Stimulated activated CD4-positive, alpha-beta T cell treated with anti-CD3 and anti-CD28 coated beads, Interleukin-2, amount 100 ng/mL, for 48 hours (primary cell): ENCODE data around the gene RPH3AL.
"Not testable (repeated sequence)": the region's sequence is repeated elsewhere in the genome, so short reads cannot be mapped to it uniquely, and the experiment has no call there.

Experiments used
- DNase-seq, 2 donors: peaks; one replicate each; pipeline ENCODE4 v3.0.0-alpha.2; 2020

Gene RPH3AL

DNA sequence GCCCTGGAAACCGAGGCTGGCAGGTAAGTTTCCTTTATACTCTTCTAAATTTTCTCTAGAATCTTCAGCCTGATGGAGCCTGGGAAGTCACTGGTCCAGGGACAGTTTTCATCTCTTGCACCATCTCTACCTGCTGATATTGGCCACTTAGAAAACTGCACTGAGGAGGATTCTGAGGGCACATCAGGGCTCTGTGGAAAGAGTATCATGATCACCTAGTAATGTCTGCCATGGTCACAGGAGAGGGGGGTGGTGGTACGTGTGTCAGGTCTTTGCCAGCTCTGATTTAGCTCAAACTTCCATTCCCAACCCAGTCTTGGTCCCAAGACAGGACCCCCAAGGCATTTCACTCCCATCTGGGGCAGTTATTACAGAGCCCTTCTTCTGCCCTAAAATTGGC, 136.0 kb downstream of the RPH3AL start:
- no peak for DNase-seq

DNA sequence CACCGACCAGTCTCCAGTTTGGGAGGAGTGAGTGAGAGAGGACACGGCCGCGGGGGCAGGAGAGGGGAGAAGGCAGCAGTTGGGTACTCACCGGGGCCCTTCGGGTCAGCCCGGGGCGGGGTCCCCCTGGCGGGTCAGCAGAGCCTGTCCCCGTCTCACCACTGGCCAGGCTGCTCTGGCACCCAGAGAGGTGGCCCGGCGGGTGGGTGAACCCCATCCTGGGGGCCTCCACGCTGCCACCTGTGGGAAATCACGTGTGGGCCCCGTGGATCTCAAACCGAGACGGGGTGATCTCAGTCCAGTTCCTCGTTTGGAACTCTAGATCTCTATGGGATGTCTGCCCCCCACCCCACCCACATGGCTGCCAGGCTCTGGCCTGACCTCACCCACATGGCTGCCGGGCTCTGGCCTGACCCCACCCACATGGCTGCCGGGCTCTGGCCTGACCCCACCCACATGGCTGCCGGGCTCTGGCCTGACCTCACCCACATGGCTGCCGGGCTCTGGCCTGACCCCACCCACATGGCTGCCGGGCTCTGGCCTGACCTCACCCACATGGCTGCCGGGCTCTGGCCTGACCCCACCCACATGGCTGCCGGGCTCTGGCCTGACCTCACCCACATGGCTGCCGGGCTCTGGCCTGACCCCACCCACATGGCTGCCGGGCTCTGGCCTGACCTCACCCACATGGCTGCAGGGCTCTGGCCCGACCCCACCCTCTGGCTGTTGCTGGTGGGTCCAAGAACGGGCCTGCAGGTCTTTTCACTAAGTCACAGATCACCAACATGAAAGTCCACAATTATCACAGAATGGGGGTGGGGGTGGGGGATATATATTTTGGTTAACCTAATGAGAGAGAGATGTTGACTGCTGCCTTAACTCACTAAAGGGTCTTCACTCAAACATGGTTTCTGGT, 136.8 kb downstream of the RPH3AL start:
- DNase-seq = not testable (repeated sequence)

DNA sequence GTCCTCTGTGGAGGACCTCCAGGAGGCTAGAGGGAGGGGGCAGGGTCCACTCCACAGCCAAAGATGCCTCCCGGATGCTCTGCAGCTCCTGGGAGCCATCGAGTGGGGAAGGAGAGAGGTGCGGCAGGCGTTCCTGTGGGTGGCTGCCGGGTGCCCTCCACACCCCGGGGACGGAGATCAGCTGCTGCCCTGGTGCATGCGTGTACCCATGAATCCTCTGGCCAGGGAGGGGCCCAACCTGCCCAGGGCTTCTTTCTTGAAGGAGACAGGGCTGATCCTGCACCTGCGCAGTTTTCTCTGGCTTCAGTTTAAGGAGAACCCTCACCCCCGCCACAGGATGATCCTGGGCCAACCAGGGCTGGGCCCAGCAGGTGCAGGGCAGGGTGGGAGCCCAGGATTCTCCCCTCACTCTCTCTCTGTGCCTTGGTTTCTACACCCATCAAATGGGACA, 137.7 kb downstream of the RPH3AL start:
- no peak for DNase-seq

DNA sequence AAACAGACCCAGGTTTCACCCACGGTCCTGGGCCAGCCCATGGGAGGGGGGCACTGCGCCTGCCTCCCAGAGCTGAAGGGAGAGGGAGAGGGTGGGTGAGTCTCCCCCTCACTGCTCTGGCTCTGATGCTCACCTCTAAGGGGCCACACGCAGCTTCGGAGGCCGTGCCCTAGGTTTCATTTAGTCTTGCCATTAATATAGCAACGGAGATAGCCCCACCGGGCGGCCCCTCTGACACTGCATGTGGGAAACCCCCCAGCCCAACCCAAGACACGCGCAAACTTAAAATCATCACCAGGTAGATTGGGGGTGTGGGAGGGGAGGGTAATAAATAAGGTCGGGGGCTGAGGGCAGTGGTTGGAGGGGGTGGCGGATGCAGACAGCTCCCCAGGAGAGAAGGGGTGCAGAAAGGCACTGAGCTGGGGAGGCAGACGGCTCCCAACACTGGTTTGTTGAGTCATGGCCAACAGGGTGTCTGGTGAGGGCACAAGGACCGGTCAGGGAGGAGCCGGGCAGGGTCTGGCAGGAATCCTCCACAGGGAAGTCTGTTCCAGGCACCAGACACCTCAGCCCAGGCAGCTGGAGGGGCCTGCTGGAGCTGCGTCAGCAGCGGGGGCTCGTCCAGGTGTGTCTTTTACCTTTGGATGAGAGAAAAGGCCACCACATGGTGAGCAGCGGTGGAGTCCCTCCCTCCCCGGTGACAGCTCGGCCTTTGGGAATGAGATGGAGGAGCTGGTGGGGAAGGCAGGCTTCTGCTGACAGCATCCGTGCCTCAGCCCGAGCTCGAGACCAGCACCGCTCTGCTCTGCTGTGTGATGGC, 139.1 kb downstream of the RPH3AL start:
- DNase-seq = no peak

DNA sequence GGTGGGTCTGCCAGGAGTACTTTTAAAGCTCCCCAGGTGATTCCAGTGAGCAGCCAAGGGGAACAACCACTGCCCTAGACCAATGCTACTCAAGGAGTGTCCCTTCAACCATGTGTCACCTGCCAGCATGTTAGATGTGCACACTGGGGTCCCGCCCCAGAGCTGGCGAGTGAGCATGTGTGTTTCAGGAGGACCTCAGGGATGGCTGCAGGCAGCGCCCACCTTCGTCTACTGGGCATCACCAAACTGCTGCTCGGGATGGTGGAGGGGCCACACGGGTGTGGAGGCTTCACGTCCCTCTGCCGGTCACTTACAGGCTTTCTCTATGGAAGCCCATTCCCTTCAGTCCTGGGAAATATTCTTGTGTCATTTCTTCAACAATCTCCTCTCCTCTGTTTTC, 142.2 kb downstream of the RPH3AL start:
- no peak for DNase-seq

DNA sequence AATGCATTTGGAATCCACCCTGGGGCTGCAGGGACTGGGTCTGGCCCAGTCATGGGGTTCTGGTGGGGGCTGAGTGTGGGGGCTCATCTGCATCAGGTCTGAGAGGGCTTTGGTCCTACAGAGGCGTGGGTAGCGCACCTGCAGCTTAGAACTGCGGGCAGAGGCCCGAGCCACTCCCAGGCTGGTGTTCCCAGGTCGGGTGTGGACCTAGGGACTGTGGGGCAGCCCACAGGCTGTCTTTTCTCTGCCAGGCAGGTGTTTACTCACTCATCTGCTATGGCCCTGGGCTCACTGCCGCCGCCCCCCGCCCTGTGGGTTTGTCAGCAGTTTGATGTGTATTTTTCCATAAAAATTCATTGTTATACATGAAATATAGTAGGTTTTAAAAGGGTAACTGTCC, 144.2 kb downstream of the RPH3AL start:
- no peak for DNase-seq

DNA sequence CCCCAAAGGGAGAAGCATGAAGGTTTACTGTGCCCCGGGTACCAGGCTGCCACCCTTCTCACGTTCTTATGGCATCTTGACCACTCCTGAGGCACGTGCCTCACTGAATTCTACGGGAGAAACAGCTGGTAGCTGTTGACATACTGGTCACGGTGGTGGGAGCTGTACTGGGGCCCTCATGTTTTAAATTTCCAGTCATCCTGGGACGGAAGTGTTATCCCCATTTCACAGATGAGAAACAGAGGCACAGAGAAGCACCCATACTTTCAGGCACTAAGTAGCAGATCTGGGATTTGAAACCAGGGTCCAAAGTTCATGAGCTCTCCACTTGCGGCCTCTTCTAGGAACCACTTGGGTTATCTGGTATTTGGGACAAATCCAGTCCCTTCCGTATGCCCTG, 144.8 kb downstream of the RPH3AL start:
- no peak for DNase-seq

DNA sequence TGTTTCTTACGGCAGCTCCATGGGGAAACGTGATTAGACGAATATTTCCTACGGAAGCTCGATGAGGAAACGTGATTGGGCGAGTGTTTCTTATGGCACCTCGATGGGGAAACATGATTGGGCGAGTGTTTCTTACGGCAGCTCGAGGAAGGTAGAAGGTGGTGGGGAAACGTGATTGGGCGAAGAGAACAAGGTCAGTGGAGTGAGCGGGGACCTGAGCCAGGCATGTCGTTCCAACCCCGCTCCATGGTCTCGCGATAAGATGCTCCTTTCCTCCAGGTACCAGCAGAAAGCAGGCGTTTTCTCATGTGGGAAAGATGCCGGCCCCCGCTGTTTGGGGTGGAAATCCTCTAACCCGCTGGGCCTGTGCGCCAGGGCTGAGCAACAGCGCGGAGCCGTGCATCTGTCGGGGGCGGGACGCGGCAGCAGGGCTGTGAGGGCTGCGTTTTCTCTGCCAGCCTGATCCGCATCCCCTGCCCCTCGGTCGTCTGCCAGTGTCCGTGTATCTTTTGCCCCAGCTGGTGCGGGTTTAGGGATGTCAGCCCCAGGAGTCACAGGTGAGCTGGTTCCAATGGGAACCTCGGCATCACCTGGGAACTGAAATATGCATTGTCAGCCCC, 145.6 kb downstream of the RPH3AL start:
- no peak for DNase-seq

DNA sequence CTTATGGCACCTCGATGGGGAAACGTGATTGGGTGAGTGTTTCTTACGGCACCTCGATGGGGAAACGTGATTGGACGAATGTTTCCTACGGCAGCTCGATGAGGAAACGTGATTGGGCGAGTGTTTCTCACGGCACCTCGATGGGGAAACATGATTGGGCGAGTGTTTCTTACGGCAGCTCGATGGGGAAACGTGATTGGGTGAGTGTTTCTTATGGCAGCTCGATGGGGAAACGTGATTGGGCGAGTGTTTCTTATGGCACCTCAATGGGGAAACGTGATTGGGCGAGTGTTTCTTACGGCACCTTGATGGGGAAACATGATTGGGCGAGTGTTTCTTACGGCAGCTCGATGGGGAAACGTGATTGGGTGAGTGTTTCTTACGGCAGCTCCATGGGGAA, 146.1 kb downstream of the RPH3AL start:
- DNase-seq = not testable (repeated sequence)

DNA sequence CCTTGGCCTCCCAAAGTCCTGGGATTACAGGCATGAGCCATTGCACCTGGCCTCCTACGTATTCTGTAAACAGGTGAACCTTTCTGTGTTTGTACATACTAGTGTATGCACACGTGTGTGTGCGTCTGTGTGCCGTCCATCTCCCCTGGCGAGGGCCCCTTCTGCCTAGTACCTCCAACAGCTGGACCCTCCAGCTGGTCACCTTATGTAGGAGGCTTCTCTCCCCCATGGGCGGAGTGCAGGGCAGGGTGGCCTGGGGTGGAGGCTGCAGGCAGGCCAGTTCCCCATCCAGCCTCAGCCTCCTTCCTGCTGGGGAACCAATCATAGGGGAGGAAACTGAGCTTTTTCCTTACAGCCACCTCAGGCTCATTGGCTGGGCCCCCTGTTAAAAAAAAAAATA, 146.8 kb downstream of the RPH3AL start:
- no peak for DNase-seq

DNA sequence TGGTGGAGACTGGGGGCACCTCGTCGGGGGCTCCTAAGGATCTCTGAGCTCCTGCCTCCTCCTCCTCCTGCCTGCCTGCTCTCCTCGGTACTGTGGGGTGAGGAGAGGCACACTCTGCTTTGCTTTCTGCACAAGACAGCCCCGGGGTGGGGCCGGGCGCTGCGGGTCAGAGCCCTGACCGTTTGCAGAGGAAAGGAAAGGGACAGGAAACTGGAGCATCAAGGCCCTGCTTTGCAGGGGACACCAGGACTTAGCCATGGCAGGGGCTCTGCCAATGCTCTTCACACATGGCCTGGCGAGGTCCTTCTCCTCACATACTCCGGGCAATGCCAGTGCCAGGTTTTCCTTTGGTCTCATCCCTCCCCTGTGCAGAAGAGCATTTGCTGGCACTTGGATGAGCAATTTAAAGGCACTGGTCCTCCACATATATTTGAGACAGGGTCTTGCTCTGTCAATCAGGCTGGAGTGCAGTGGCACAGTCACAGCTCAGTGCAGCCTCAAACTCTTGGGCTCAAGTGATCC, 147.4 kb downstream of the RPH3AL start:
- no peak for DNase-seq

DNA sequence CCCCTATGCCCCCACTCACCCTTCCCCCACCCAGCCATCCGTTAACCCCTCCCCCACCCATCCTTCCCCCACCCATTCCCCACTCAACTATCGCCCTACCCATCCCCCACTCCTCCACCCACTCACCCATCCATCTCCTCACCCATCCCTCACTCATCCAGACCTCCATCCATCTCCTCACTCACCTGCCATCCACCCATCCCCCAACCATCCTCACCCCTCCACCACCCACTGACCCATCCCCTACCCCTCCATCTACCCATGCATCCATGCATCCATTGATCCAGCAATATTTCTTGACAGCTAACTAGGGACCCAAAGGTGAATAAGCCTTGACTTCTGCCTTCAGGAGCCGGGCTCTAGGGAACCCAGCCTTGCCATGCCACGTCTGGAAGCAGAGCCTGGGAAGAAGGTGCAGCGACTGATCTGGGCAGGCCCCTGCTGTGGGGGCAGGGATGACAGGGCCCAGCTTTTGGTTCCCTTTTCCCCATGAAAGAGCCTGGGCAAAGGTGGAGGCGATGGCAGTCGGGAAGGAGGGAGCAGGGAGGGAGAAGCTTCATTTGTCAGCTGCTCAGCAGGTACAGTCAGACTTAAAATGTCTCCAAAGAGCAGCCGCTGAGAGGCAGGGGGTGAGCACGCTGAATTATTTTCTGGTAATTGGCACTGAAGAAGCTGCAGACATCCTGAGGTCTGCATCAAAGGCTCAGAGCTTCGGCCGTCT, 148.0 kb downstream of the RPH3AL start:
- DNase-seq = no peak

DNA sequence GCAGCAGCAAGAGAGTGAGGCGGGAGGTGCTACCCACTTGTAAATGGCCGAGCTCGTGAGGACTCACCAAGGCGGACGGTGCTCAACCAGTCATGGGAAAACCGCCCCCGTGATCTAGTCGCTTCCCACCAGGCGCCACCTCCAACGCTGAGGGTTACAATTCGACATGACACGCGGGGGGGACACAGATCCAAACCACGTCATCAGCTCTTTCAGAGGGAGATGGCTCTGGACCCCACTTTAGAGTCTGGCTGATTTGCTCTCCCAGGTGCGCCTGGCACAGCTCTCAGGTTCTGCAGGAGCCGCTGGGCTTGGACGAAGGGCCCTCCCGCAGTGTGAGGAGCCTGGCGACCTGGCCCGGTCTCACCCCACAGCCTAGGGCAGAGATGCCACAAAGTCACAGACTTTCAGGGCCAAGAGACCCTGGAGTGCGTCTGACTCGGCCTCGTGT, 150.1 kb downstream of the RPH3AL start:
- DNase-seq = no peak

DNA sequence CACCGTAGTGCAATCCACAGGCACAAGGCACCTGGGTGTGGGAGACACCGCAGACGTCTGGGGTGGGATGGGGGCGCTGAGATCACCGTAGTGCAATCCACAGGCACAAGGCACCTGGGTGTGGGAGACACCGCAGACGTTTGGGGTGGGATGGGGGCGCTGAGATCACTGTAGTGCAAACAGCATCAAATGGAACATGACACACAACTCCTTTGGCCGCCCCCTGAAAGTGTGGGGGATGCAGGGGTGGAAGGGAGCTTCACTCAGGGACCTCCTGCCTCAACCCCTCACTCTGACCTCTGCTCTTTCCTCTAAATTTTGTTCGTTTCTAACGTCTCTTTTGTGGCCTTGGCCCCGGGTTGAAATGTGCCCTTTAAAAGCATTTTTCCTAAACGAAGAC, 150.9 kb downstream of the RPH3AL start:
- DNase-seq = not testable (repeated sequence)

DNA sequence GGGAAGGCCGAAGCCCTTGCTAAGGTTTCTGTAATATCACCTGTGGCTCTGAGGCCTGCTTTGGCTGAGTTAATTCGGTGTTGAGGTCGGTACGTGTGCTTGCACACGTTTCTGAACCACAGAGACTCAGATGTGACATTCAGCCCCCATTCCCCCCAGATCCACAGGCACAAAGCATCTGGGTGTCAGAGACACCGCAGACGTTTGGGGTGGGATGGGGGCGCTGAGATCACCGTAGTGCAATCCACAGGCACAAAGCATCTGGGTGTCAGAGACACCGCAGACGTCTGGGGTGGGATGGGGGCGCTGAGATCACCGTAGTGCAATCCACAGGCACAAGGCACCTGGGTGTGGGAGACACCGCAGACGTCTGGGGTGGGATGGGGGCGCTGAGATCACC, 151.3 kb downstream of the RPH3AL start:
- DNase-seq = not testable (repeated sequence)

DNA sequence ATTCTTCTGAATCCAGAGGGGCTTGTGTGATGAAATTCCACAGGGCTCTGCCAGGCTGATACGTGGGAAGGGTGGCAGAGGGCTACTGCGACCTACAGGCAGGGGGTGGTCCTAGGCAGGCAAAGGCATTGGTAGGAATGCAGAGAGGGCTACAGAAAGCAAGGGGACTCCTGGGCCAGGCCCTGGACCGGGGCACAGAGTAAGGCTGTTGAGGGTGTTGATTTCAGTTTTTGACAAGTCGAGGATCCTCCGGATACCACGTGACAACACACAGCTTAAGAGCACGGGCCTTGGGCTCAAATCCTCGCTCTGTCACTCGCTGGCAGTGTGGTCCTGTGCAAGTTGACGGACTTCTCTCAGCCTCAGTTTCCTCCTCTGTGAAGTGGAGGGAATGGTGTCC, 152.0 kb downstream of the RPH3AL start:
- no peak for DNase-seq

DNA sequence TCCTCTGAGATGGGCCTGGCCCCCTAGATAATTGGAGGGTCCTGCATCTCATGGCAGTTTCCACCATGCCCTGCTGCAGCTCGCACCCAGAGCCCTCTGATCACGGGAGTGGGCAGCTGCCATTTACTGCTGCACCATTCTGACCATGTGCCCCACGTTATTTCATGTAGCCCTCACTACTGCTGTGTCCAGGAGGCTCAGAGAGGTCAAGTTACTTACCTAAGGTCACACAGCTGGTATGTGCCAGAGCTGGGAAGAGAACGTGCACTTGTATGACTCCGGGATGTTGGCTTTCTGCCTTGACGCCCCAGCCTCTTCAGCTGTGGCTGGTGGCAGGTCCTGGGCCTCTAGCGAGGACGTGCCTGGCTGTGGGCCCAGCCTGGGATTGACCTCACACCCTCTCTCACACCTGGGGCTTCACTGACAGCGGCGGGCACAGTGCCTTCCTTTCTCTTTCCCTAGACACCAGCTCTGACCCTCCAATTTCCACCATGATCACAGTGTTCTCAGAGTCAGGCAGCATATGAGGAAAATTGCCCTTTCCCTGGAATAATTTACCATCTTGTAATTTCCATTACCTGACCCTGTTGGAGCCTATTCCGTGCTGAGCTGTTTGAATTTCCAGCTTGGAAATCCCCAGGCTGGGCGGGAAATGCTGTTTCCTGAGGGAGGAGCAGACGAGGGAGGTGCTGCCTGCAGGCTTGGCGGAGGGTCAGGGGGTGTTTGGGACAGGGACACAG, 152.6 kb downstream of the RPH3AL start:
- no peak for DNase-seq

DNA sequence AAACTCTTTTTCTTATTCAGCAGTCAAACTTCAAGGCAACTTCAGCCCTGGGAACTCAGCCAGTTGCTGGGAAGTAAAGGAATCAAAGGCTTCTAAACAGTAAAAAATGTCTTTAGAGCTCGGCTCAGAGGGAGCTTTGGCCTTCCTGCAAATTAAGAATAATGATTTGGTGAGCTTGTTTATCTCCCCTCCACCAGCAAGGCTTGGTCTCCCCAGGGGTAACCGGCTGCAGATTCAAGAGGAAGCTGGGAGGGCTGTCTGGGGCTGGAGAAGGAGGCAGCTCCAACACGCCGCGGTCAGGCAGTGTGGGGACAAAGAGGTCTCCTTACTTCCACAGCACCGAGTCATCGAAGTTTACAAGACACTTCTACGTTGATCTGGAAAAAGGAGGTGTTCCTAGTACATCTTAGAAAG, 153.4 kb downstream of the RPH3AL start:
- no peak for DNase-seq

DNA sequence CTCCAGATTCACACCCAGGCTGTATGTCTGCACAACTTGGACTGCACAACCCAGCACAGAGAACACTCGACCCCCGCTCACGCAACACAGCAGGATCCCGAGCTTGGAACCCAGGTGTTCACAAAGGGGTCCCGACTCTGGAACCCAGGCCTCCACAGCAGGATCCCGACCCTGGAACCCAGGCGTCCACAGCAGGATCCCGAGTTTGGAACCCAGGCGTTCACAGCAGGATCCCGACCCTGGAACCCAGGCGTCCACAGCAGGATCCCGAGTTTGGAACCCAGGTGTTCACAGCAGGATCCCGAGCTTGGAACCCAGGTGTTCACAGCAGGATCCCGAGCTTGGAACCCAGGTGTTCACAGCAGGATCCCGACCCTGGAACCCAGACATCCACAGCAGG, 154.4 kb downstream of the RPH3AL start:
- not testable (repeated sequence) for DNase-seq

DNA sequence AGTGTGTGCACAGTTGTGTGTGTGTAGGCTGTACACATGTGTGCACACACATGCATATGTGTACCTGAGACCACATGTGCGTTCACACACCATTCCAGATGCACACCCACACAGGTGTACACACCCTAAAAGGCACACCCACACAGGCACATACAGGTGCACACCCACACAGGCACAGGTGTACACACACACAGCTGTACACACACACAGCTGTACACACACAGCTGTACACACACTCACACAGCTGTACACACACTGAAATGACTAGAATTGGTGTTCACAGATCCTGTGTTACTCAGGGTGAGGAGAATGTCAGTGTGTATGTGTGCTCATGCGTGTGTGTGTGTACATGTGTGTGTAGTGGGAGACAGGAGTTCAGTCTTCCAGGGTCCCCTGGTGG, 155.3 kb downstream of the RPH3AL start:
- DNase-seq = no peak

DNA sequence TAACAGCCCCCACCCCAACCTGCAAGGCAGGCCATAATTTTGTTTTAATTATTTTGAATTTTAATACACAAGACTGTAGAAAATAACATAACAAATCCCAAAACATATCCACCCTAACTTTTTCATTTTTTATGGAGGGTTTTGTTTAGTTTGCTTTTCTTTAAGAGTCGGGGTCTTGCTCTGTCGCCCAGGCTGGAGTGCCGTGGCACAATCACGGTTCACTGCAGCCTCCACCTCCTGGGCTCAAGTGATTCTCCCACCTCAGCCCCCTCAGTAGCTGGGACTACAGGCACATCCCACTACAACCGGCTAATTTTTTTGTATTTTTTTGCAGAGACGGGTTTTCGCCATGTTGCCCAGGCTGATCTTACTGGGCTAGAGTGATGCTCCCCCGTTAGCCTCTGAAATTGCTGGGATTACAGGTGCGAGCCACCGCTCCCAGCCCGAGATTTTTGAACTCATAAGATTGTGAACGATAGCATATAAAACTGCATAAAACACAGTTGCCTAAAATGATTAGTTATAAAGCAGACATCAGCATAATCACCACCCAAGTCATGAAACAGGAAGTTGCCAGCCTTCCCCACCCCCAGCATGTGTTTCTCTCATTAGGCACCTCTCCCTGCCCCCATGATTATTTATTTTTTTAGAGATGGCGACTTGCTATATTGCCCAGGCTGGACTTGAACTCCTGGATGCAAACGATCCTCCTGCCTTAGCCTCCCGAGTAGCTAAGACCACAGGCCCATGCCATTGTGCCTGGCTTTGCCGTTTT, 157.6 kb downstream of the RPH3AL start:
- DNase-seq = no peak
